Transverse colon (tissue), 3 donors: ENCODE data around the gene CCDC24.

Source experiments
- EP300 ChIP-seq: sonication (generic); formaldehyde crosslinking; IDR thresholded peaks from one replicate; pipeline ENCODE4 v1.6.1; 2017; ENCODE audit warnings: antibody characterized with exemption, low read depth
- POLR2AphosphoS5 ChIP-seq, 3 donors: sonication (generic); formaldehyde crosslinking; IDR thresholded peaks; one replicate each; pipeline ENCODE4 v1.6.1; 2016; ENCODE audit warnings: antibody characterized with exemption in 3 of 3

DNA sequence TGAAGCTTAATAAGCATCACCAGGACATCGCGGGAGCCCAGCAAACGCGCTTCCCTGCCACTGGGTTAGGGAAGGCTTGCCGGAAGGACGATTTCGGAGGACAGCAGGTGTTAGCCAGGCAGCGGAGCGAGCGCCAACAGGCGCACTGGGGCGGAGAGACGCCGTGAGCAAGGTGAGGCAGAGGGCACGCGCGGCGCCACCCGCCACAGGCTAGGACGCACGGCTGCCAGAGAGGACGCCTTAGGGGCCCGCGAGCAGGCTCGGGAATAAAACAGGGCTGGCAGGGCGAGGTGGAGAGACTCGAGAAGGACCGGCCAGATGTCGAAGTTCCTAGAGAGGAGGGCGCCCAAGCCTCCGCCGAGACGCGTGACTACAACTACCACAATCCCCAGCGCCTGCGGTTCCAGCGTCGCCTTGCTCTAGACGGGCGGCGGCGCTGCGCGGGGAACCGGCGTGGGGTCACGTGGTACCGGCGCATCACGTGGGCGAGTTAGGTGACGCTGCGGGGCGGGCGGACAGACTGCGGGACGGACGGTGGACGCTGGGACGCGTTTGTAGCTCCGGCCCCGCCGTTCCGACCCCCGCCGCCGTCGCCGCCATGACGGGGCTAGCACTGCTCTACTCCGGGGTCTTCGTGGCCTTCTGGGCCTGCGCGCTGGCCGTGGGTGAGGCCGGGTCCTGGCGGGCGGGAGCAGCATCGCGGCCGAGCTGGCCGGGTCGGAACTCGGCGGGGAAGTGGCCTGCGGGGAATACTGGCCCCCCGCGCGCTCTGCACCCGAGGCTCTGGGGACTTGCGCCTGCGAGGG, 16.8 kb upstream of the CCDC24 start, which contains the start of gene ATP6V0B:
- TF ChIP-seq POLR2AphosphoS5 (IDR thresholded peaks at IDR 0.05) (peak; percentile 97), EP300 (no peak)
